HG03103 (cell line): Measurements from ENCODE around the gene ST6GALNAC3.

ENCODE experiments used
- ATAC-seq: cut with Tn5 transposase; IDR thresholded peaks from one replicate; pipeline ENCODE4 v1.9.1; 2021; ENCODE audit warnings: low read depth; ENCODE audit not compliant: unreplicated experiment

The ST6GALNAC3 gene

GRCh38 chr1:76548513-76549100 is 474.1 kb downstream of the ST6GALNAC3 start:
- ATAC-seq = no peak

- ATAC-seq = no peak
Observed at GRCh38 chr1:76554283-76554682, 479.7 kb downstream of the ST6GALNAC3 start.

- ATAC-seq = no peak
Observed at GRCh38 chr1:76562292-76562691, 487.7 kb downstream of the ST6GALNAC3 start.

GRCh38 chr1:76568573-76569238 is 494.2 kb downstream of the ST6GALNAC3 start:
- ATAC-seq = no peak

- ATAC-seq = no peak
Observed at GRCh38 chr1:76571248-76571647, 496.7 kb downstream of the ST6GALNAC3 start.

GRCh38 chr1:76572229-76572628 is 497.7 kb downstream of the ST6GALNAC3 start:
- no peak for ATAC-seq

GRCh38 chr1:76576876-76577524 is 502.5 kb downstream of the ST6GALNAC3 start:
- ATAC-seq = no peak

GRCh38 chr1:76577525-76578185 is 503.1 kb downstream of the ST6GALNAC3 start:
- ATAC-seq = no peak

- no peak for ATAC-seq
Observed at GRCh38 chr1:76580206-76580605, 505.7 kb downstream of the ST6GALNAC3 start.

- no peak for ATAC-seq
Observed at GRCh38 chr1:76581712-76582111, 507.2 kb downstream of the ST6GALNAC3 start.

- no peak for ATAC-seq
Observed at GRCh38 chr1:76583235-76583868, 508.8 kb downstream of the ST6GALNAC3 start.

GRCh38 chr1:76583875-76584477 is 509.4 kb downstream of the ST6GALNAC3 start:
- no peak for ATAC-seq

- ATAC-seq = no peak
Observed at GRCh38 chr1:76585980-76586674, 511.6 kb downstream of the ST6GALNAC3 start.

- no peak for ATAC-seq
Observed at GRCh38 chr1:76587212-76587611, 512.7 kb downstream of the ST6GALNAC3 start.

- ATAC-seq = no peak
Observed at GRCh38 chr1:76591461-76591860, 516.9 kb downstream of the ST6GALNAC3 start.

GRCh38 chr1:76591963-76592362 is 517.4 kb downstream of the ST6GALNAC3 start:
- ATAC-seq = no peak

- no peak for ATAC-seq
Observed at GRCh38 chr1:76593141-76593540, 518.6 kb downstream of the ST6GALNAC3 start.

GRCh38 chr1:76593618-76594017 is 519.1 kb downstream of the ST6GALNAC3 start:
- no peak for ATAC-seq

GRCh38 chr1:76595024-76595423 is 520.5 kb downstream of the ST6GALNAC3 start:
- no peak for ATAC-seq

- no peak for ATAC-seq
Observed at GRCh38 chr1:76601465-76601864, 526.9 kb downstream of the ST6GALNAC3 start.
